ENCODE data around the gene SBF2. TPM values are rescaled to one million over a fixed set of nuclear protein-coding genes. Genes with fewer than 3 reads are reported as not detected.
"Not testable (repeated sequence)": the region's sequence is repeated elsewhere in the genome, so short reads cannot be mapped to it uniquely, and the experiment has no call there.

The SBF2 gene
- total RNA-seq, 1 experiment from 2014 or later: 16.7 TPM

DNA sequence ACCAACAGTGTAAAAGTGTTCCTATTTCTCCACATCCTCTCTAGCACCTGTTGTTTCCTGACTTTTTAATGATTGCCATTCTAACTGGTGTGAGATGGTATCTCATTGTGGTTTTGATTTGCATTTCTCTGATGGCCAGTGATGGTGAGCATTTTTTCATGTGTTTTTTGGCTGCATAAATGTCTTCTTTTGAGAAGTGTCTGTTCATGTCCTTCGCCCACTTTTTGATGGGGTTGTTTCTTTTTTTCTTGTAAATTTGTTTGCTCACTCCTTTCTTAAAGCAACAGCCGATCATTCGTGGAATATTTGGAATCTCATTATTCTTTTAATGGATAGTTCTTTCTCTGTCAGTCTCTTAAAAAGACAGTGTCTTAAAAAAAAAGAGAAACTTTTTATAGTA lies 550.5 kb downstream of the SBF2 start:
- H3K4me3 ChIP-seq, DNase-seq, H3K27me3 ChIP-seq, H3K9me3 ChIP-seq: not testable (repeated sequence)
- peaks cover 38% of the 10 kb centered on the region for H3K36me3 ChIP-seq

DNA sequence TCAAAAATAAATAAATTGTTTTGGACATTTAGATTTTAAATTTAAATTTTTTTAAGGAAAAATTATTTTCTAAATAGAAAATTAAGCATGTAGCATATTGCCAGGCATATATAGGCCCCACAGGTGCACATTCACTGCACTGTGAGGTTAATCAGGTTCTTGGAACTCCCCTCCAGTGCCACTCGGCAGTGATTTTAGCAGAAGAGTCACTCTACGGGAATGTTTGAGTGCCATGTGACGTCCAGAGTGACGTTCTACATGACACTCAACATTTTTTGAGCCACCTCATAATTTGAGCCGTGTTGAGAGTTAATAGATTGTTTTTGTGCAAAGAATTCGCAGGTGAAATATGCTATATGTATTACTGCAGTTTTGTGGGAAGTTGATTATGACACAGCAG lies 552.8 kb downstream of the SBF2 start:
- Histone ChIP-seq H3K27me3 (no peaks in the 10 kb centered on the region), H3K36me3 (peaks cover 36% of the 10 kb centered on the region), H3K9me3 (peaks cover 2% of the 10 kb centered on the region), H3K4me3 (no peak overlapping the region)
- no peak for DNase-seq

DNA sequence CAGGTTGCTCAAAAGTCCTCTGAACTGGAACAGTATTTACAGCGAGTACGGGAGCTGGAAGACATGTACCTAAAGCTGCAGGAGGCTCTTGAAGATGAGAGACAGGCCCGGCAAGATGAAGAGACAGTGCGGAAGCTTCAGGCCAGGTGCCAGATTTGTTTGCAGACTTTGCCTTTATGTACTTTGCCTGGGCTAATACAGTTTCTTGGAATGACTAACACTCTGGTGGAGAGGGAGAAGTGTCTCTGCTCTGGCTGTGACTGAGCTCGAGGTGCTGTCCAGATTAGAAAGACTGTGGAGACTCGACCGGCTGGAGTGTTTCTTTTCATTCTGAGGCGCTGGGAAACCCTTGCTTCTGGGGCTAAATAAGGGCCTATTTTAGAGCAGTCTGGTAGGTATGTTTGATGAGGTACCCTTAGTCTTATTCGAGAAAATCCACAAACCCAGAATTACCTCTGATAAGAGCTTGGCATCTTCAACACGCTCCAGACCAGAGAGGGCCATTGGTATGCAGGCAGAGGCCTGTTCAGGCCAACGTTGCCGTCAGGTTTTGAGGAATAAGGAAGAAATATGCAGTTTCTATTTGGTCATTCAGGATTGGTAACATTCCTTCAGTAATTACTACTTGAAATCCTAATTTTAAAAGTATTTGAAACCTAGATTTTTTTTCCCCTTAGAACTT lies 553.7 kb downstream of the SBF2 start:
- Histone ChIP-seq H3K36me3 (peaks cover 43% of the 10 kb centered on the region), H3K4me3 (no peak overlapping the region), H3K9me3 (peaks cover 5% of the 10 kb centered on the region), H3K27me3 (no peaks in the 10 kb centered on the region)
- no peak for DNase-seq

DNA sequence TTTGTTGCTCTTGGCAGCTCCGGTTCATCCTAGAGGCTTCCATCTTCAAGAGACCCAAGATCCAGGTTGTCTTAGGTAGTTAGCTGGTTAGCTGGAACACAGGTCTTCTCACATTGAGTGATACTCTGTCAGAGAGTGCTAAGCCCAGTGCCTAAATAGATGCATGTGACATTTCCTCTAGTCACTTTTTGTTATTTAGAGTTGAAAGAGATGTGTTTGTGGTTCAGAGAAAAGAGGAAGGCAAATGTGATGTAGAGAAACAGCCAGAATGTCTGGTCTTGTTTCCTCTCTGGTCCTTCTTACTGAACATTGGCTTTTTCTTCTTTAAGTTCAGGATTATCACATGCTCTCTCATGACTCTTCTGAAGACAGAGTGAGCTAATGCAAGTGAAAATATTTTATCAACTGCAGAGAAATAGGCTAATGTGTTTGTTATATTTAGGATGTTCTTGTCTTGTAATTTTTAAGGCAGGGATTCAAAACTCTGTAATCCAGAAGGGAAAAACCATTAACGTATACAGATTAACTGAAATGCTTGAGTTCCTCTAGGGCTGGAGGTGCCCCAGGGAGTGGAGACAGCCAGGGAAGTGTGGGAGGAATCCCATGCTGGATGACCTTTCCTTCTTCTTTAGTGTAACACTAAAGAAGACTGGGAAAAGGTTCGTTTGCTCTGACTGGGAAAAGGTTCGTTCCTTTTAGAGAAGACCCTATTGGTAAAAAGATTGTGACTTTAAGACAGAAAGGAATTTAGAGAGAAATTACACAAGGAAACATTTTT lies 554.7 kb downstream of the SBF2 start:
- H3K27me3 ChIP-seq: no peaks in the 10 kb centered on the region
- H3K9me3 ChIP-seq: peaks cover 5% of the 10 kb centered on the region

DNA sequence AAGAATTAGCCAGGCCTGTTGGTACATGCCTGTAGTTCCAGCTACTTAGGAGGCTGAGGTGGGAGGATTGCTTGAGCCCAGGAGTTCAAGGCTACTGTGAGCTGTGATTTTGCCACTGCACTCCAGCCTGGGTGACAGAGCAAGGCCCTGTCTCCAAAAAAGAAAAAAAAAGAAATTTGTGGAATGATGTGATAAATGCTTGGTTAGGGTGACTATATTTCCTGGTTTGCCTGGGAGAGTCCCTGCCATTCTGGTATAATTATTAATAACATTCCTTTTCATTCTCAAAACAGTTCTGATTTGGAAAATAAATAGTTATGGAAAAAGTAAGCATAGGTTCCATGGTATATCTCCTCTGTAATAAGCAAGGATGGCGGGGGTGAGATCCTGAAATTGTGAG lies 555.3 kb downstream of the SBF2 start:
- H3K9me3 ChIP-seq: peaks cover 5% of the 10 kb centered on the region
- DNase-seq: no peak
- peaks cover 55% of the 10 kb centered on the region for H3K36me3 ChIP-seq
- H3K27me3 ChIP-seq: no peaks in the 10 kb centered on the region
- H3K4me3 ChIP-seq: no peak overlapping the region

More for the DNA sequence above, 554.7 kb downstream of the SBF2 start:
- no peak for DNase-seq
- peaks cover 53% of the 10 kb centered on the region for H3K36me3 ChIP-seq
- H3K4me3 ChIP-seq: no peak overlapping the region

DNA sequence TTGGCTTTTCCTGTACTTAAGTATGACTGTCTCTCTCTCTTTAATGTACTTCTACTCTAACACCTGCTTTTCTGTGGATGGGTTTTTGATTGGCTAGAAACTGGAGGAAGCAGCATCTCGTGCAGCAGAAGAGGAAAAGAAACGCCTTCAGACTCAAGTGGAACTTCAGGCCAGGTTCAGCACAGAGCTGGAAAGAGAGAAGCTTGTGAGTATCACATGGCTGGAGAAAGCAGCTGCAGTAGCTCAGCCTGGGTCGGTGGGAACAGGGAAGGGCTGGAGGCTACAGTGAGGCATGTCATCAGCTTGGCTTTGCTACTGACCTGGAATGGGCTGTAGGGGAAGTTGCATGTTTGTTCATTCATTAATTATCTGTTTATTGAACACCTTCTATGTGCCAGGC lies 555.9 kb downstream of the SBF2 start:
- DNase-seq: no peak
- H3K4me3 ChIP-seq: no peak overlapping the region
- H3K9me3 ChIP-seq: peaks cover 5% of the 10 kb centered on the region
- no peaks in the 10 kb centered on the region for H3K27me3 ChIP-seq
- peaks cover 56% of the 10 kb centered on the region for H3K36me3 ChIP-seq

DNA sequence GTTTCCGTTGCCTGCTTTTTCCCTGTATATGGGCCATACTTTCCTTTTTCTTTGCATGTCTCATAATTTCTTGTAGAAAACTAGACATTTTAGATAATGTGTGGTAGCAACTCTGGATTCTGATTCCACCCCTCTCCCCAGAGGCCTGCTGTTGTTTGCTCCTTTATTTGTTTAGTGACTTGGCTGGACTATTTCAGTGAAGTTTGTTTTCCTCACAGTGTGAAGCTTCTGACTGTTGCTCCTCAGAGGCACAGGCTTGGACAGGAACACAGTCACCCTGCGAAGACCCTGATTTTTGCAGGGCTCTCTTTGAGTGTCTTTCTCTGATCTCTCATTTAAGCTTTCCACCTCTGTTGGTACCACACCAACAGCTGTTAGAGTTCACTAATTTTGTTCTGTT lies 557.7 kb downstream of the SBF2 start:
- Histone ChIP-seq H3K4me3 (no peak overlapping the region), H3K9me3 (peaks cover 5% of the 10 kb centered on the region; the same call in 1 of the 2 replicates), H3K36me3 (peaks cover 62% of the 10 kb centered on the region), H3K27me3 (no peaks in the 10 kb centered on the region)
- no peak for DNase-seq

DNA sequence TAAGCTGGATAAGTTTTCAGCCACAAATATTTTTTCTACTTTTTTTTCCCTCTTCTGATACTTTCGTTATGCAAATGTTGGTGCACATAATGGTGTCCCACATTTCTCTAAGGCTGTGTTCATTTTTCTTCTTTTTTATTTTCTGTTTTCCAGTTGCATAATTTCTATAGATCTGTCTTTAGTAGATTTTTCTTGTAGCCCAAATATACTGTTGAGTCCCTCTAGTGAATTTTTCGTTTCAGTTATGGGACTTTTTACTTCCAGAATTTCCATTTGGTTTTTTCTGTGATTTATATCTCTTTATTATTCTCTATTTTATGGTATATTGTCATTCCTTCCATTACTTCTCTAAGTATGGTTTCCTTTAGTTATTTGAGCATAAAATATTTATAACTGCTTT lies 558.1 kb downstream of the SBF2 start:
- no peak for DNase-seq
- Histone ChIP-seq H3K36me3 (peaks cover 59% of the 10 kb centered on the region), H3K9me3 (peaks cover 5% of the 10 kb centered on the region; the same call in 1 of the 2 replicates), H3K27me3 (no peaks in the 10 kb centered on the region), H3K4me3 (no peak overlapping the region)

DNA sequence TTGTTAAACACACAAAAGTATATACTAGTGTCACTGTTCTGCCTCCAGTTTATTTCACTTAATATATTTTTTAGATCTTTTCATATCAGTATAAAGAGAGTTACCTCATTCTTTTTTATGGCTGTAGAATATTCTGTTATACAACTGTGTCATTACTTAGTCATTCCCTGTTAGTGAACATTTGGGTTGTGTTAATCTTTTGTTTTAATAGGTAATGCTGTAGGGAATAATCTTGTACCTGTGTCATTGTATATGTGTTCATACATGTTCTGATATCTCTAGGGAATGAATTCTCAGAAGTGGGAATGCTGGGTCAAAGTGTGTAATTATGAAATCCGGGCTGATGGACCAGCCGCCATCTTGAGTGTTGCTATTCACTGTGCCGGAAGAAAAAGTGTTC lies 558.8 kb downstream of the SBF2 start:
- no peak for DNase-seq
- peaks cover 52% of the 10 kb centered on the region for H3K36me3 ChIP-seq
- H3K9me3 ChIP-seq: peaks cover 5% of the 10 kb centered on the region; the same call in 1 of the 2 replicates
- no peak overlapping the region for H3K4me3 ChIP-seq
- no peaks in the 10 kb centered on the region for H3K27me3 ChIP-seq

DNA sequence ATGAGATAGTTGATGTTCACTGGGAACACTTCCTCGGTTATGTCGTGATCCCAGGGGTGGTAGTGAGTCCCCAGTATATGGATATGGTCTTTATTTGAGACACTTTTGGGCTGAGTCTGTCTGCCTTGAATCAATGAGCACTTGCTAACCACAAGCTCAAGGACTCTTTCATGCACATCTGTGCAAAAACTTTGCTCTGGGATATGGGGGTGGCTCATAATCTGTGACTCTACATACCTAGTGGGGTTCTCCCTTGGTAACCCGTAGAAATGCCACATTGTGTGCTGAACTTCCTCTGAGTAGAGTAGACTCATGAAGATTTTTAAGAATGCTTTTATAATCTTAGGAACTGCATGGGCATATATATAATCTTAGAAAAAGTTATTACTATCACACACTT lies 560.8 kb downstream of the SBF2 start:
- H3K4me3 ChIP-seq: no peak overlapping the region
- no peak for DNase-seq
- peaks cover 5% of the 10 kb centered on the region; the same call in 1 of the 2 replicates for H3K9me3 ChIP-seq
- H3K36me3 ChIP-seq: peaks cover 59% of the 10 kb centered on the region
- no peaks in the 10 kb centered on the region for H3K27me3 ChIP-seq

DNA sequence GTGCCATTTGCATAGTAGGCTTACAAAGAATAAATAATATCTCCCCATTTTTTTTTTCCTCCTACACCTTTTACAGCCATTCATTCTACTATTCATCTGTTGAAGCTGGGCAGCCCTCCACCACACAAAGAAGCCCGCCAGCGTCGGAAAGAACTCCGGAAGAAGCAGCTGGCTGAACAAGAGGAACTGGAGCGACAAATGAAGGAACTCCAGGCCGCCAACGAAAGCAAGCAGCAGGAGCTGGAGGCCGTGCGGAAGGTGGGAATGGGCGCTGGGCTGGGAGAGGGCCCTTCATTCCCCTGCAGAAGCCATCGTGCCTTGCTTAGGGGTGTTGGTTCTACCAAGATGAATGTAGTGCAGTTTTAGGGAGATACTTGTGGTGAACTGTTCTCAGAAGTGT lies 561.6 kb downstream of the SBF2 start:
- Histone ChIP-seq H3K27me3 (no peaks in the 10 kb centered on the region), H3K36me3 (peaks cover 67% of the 10 kb centered on the region), H3K4me3 (no peak overlapping the region), H3K9me3 (peaks cover 5% of the 10 kb centered on the region; the same call in 1 of the 2 replicates)
- DNase-seq: no peak

DNA sequence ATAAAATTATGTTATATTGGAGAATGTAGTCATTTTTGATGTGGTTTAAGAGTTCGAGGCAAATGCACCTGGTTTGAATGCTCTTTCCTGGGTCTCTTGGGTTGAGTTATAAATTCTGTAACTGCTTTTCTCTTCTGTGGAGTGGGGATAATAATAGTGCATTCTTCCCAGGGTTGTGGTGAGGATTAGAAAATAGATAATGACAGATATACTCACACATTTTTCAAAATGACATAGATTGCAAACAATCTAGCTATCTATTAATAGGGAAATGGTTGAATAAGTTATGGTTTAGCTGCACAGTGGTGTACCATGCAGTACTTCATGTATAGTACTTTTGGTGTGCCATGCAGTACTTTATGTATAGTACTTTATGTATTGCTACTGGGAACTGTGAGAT lies 562.8 kb downstream of the SBF2 start:
- Histone ChIP-seq H3K4me3 (no peak overlapping the region), H3K36me3 (peaks cover 57% of the 10 kb centered on the region), H3K9me3 (peaks cover 3% of the 10 kb centered on the region; the same call in 1 of the 2 replicates), H3K27me3 (no peaks in the 10 kb centered on the region)
- no peak for DNase-seq

Other genes with a start within 250 kb of the SBF2 start
- gene ADM, start 10.9 kb upstream of the SBF2 start, total RNA-seq (2014; rRNA removed; shearing (Covaris generic); ENCODE audit: low replicate concordance): 95.6 and 135 TPM in 2 replicates
- gene AMPD3, start 161.0 kb upstream of the SBF2 start, total RNA-seq (2014; rRNA removed; shearing (Covaris generic); ENCODE audit: low replicate concordance): 1.6 and 4.9 TPM in 2 replicates
- gene RNF141, start 247.0 kb upstream of the SBF2 start, total RNA-seq (2014; rRNA removed; shearing (Covaris generic); ENCODE audit: low replicate concordance): 14.7 and 19.2 TPM in 2 replicates